Esophagus muscularis mucosa (tissue), 3 donors: ENCODE data around the gene AIF1.

Source experiments
- EP300 ChIP-seq: sonication (generic); formaldehyde crosslinking; IDR thresholded peaks from one replicate; pipeline ENCODE4 v1.6.1; 2017; ENCODE audit warnings: antibody characterized with exemption
- TF ChIP-seq, protein P1 (sequence below), 3 experiments: fragments of 200-600 bp in 2 of 3; fragments of 450-650 bp in 1 of 3; sonication (generic) in 2 of 3; IDR thresholded peaks; one replicate each; pipeline ENCODE4 v1.5.1; 2017 to 2019; ENCODE audit warnings: antibody characterized with exemption in 3 of 3, mild to moderate bottlenecking in 2 of 3, moderate library complexity in 1 of 3

GRCh38 chr6:31643818-31644454, 28.9 kb downstream of the AIF1 start:
- TF ChIP-seq, protein P1, sequence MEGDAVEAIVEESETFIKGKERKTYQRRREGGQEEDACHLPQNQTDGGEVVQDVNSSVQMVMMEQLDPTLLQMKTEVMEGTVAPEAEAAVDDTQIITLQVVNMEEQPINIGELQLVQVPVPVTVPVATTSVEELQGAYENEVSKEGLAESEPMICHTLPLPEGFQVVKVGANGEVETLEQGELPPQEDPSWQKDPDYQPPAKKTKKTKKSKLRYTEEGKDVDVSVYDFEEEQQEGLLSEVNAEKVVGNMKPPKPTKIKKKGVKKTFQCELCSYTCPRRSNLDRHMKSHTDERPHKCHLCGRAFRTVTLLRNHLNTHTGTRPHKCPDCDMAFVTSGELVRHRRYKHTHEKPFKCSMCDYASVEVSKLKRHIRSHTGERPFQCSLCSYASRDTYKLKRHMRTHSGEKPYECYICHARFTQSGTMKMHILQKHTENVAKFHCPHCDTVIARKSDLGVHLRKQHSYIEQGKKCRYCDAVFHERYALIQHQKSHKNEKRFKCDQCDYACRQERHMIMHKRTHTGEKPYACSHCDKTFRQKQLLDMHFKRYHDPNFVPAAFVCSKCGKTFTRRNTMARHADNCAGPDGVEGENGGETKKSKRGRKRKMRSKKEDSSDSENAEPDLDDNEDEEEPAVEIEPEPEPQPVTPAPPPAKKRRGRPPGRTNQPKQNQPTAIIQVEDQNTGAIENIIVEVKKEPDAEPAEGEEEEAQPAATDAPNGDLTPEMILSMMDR (IDR thresholded peaks at IDR 0.05) = no peak
- no peak for TF ChIP-seq EP300
